NCI-H2107 (cell line): ENCODE results near the gene ORM2.

Experiments
- DNase-seq: peaks from one replicate; lab custom pipeline; 2025; lab: John Stamatoyannopoulos, UW

The ORM2 gene

GRCh38 chr9:114371973-114372917 is 42.6 kb downstream of the ORM2 start:
- DNase-seq = no peak

- DNase-seq = no peak
These were observed 43.3 kb downstream of the ORM2 start for GRCh38 chr9:114372921-114373448.

- DNase-seq = no peak
These were observed 44.5 kb downstream of the ORM2 start for GRCh38 chr9:114373960-114374730.

- no peak for DNase-seq
These were observed 45.3 kb downstream of the ORM2 start for GRCh38 chr9:114374936-114375335.

GRCh38 chr9:114375386-114376175 is 45.9 kb downstream of the ORM2 start:
- no peak for DNase-seq

- DNase-seq = no peak
These were observed 47.1 kb downstream of the ORM2 start for GRCh38 chr9:114376586-114377445.

- DNase-seq = no peak
These were observed 48.3 kb downstream of the ORM2 start for GRCh38 chr9:114378016-114378415.

GRCh38 chr9:114378883-114379282 is 49.2 kb downstream of the ORM2 start:
- DNase-seq = no peak
